Stimulated activated naive CD8-positive, alpha-beta T cell treated with anti-CD3 and anti-CD28 coated beads, Interleukin-15, Interleukin-2, amounts not matched to agents 100 ng/mL and 50 ng/mL, for 24 hours (primary cell): ENCODE results near the gene NOTCH2NLA.
"Not testable (repeated sequence)": the region's sequence is repeated elsewhere in the genome, so short reads cannot be mapped to it uniquely, and the experiment has no call there.

Experiments
- H3K27ac Mint-ChIP-seq: one replicate; pipeline ENCODE4 v1.8.0; 2021; ENCODE audit warnings: mild to moderate bottlenecking, mixed read lengths
- H3K27me3 Mint-ChIP-seq: one replicate; pipeline ENCODE4 v1.8.0; 2021; ENCODE audit warnings: mixed read lengths
- H3K36me3 Mint-ChIP-seq: one replicate; pipeline ENCODE4 v1.8.0; 2021; ENCODE audit warnings: low read depth, mixed read lengths
- H3K4me1 Mint-ChIP-seq: one replicate; pipeline ENCODE4 v1.8.0; 2021; ENCODE audit warnings: low read depth, mixed read lengths
- H3K4me3 Mint-ChIP-seq: one replicate; pipeline ENCODE4 v1.8.0; 2021; ENCODE audit warnings: mild to moderate bottlenecking, mixed read lengths
- H3K9me3 Mint-ChIP-seq: one replicate; pipeline ENCODE4 v1.8.0; 2021; ENCODE audit warnings: mixed read lengths

NOTCH2NLA gene

DNA sequence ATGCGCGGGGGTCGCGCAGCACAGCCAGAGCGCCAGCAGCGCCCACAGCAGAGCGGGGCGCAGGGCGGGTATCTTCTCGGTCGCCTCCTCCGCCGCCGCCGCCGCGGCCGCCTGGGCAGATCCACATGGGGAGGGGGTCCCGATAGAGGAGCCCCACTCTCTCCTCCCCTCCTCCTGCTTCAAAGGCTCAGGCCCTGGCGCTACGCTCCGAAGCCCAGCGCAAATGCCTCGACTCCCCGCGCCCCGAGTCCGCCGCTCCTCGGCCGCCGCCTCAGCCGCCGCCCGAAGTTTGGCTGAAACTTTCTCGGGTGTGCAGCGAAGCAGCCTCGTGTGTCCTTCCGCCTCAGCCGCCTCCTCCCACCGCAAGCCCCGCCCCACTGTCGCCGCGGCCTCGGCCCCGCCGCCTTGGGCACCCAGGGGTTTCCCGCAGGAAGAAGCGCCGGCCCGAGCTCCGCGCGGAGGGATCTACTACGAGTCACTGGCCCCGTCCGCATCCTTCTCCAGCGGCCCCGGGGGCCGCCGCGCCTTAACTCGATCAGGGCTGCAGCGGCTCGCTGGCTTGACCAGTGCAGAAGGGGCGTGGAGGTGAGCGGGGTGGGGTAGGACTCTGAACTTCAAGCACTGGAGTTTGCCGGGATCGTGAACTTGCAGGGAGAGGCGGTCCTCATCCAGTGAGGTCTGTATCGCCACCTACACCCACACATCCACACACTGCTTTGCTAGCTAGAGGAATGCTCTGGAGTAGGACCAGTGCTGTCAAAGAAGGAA lies at the start of gene NOTCH2NLA:
NOTCH2NLA (minus strand) TSS at position 312 of the 768 bp plus-strand sequence. CDS start 39,684 bp downstream, outside the sequence.
- not testable (repeated sequence) for H3K36me3 Mint-ChIP-seq, H3K27me3 Mint-ChIP-seq, H3K9me3 Mint-ChIP-seq, H3K4me1 Mint-ChIP-seq
- Mint-ChIP-seq H3K4me3 (peak within 1 kb of the TSS; percentile 70), H3K27ac (peak within 1 kb of the TSS; percentile 67)

DNA sequence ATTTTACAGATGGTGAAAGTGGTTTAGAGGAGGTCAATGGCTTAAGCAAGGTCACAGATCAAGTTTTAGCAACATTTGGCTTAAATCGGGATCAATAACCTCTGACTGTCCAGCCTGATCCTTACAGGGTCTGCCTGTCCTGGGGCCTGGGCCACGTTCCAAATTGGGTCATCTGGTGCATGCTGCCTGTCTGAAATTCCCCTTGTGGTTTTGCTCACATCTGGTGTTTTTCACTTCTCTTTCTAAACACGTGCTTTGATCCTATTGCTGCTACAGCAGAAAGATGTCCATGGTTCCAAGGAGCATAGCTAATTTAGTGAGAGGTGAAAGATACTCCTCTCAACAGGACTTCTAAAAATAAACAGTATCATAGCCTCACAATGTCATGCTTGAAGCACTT lies 49.5 kb upstream of the NOTCH2NLA start:
- H3K4me3 Mint-ChIP-seq, H3K36me3 Mint-ChIP-seq, H3K27me3 Mint-ChIP-seq, H3K4me1 Mint-ChIP-seq, H3K9me3 Mint-ChIP-seq, H3K27ac Mint-ChIP-seq: not testable (repeated sequence)

DNA sequence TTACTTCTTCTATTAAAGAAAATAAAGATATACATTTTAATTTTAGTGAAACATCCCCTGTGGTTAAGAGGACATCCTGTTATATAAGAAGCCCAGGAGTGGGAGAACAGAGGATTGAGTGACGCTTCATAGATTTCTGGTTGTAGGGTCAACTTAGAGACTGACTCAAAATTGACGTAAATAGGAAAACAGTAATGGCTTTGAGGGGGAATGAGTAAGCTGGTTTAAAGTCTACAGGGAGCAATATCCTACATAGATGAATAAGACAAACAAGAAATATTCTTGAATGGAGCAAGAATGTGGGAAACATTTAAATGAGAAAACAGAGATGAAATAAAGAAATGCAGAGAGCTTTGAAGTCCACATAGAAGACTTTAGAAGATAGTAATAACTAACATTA lies 48.3 kb upstream of the NOTCH2NLA start:
- not testable (repeated sequence) for H3K27me3 Mint-ChIP-seq, H3K9me3 Mint-ChIP-seq, H3K4me3 Mint-ChIP-seq, H3K36me3 Mint-ChIP-seq, H3K4me1 Mint-ChIP-seq, H3K27ac Mint-ChIP-seq

DNA sequence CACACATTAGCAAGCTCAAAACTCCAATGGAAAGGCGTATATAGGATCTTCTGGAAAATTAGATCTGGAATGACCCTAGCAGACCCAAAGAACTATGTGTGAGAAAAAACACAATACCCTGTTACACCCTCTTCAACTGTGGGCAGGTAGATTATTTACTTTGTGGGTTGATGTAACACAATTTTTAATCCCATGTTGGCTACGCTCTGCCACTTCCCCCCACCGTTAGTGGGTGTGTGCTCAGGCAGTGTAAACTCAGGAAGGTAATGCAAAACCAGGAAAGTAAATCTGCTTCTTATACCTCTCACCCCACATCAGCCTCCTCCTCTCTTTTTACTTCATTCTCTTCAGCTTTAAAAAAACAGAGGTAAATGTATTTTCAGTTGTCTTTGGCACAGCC lies 45.3 kb upstream of the NOTCH2NLA start:
- H3K36me3 Mint-ChIP-seq, H3K27ac Mint-ChIP-seq, H3K4me3 Mint-ChIP-seq, H3K27me3 Mint-ChIP-seq, H3K4me1 Mint-ChIP-seq, H3K9me3 Mint-ChIP-seq: not testable (repeated sequence)

DNA sequence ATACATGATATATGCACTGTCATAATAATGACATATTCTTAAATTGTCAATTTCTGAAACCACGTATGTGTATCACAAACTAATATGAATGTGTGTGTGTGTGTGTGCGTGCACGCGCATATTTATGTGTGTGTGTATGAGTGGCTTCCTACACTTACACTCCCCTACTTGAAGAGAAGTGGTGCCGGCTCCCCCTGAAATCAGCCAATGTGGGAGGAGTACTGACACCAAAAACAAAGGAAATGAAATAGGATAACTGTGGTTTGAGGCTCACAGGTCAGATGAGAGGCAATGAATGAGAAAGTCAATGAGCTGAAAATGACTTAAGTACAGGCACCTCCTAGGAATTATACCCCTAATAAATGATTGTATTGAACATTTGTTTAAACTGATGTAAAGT lies 44.4 kb upstream of the NOTCH2NLA start:
- H3K36me3 Mint-ChIP-seq, H3K4me1 Mint-ChIP-seq, H3K4me3 Mint-ChIP-seq: not testable (repeated sequence)

DNA sequence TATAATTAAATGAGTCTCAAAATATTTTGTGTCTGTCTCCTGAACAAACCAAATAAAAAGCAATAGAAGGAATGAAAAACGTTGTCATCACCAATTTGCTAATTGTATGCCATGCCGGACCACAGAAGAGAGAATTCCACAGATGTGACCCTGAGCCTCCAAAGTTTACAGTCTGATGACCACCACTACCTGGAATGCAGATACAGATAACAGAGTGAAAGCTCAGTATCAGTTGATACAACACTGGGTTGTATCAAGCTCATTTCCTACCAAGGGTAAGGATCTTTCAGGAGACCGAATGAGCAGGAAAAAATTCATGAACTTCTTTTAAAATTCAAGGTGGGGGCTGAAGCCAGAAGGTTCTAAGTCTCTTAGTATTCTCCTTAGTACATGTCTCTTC lies 43.9 kb upstream of the NOTCH2NLA start:
- not testable (repeated sequence) for H3K36me3 Mint-ChIP-seq, H3K27me3 Mint-ChIP-seq, H3K4me3 Mint-ChIP-seq, H3K9me3 Mint-ChIP-seq, H3K4me1 Mint-ChIP-seq, H3K27ac Mint-ChIP-seq

More for the DNA sequence above, 44.4 kb upstream of the NOTCH2NLA start:
- H3K27me3 Mint-ChIP-seq, H3K27ac Mint-ChIP-seq, H3K9me3 Mint-ChIP-seq: not testable (repeated sequence)

DNA sequence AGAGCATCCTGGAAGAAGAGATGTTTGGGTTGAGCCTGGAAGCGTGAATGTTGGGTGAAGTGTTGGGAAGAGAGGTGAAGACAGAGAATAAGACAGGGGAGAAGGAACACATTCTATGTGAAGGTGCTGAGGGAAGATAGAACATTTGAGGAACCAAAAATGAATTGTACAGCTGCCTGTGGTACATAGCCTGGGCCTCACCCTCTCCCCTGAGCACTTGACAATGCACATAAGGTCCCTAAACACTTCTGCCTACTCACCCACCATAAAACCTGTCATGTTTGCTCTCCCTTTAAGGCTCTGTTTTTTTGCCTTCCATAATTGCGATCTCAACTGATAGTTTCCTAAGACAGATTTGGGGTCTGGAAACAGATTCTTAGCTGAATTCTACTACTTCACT lies 43.2 kb upstream of the NOTCH2NLA start:
- not testable (repeated sequence) for H3K36me3 Mint-ChIP-seq, H3K4me1 Mint-ChIP-seq, H3K27ac Mint-ChIP-seq, H3K27me3 Mint-ChIP-seq, H3K9me3 Mint-ChIP-seq, H3K4me3 Mint-ChIP-seq

DNA sequence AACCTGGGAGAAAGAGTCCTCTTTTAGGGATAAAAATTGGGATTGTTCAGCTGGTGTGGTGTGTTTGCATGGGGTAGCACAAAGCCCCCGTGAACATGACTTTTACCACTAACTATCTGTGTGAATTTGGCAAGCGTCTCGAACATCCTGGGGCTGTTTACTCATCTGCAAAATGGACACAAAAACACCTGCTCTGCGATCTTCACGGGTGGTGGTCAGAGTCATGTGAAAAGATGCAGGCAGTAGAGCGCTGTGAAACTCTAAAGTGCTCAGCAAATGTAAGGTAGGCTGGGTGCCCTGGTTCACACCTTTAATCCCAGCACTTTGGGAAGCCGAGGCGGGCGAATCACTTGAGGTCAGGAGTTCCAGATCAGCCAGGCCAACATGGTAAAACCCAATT lies 41.3 kb upstream of the NOTCH2NLA start:
- H3K4me3 Mint-ChIP-seq, H3K4me1 Mint-ChIP-seq, H3K9me3 Mint-ChIP-seq, H3K27me3 Mint-ChIP-seq, H3K27ac Mint-ChIP-seq, H3K36me3 Mint-ChIP-seq: not testable (repeated sequence)

DNA sequence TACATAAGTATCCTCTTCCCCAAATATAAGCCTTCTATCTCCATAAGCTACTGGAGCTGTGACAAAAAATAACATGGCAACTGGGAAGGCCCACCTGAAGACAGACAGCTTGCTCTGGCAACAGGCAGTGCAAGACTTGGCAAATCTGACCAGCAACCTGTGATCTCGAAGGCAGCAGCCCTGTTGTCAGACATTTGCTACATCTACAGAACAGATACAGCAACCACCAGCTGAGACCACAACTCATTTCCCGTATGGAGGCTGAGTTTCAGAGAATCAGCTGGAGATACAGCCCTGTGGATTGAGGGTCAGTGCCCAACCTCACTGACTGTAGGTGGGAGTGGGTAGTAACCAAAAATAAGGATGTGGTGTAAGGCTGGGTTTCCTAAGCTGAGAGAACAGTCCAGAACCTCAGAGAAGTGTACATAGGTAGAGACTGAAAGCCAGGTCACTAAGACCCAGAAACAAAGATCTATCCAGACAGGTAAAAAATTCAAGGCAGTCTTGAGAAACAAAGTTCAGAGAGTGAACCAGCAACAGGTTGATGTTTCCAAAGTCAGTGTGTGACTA lies 37.4 kb upstream of the NOTCH2NLA start:
- not testable (repeated sequence) for H3K27me3 Mint-ChIP-seq, H3K4me1 Mint-ChIP-seq

DNA sequence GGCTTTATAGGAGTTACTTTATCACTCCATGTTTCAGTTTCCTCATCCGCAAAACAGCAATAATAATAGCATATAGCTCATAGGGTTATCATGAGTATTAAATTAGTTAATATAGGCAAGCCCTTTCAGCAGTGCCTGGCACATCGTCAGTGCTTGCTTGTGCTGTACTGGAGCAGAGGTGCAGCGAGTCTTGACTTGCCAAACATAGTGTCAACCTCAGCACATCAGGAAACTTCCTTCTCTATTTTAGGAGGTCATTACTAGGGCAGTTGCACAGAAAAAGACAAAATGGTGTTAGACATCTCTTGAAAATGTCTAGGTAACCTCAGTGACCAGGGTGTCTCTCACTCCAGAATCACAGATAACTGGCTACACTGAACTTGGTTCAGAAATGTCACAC lies 35.9 kb upstream of the NOTCH2NLA start:
- H3K36me3 Mint-ChIP-seq, H3K4me3 Mint-ChIP-seq, H3K27ac Mint-ChIP-seq, H3K9me3 Mint-ChIP-seq, H3K27me3 Mint-ChIP-seq, H3K4me1 Mint-ChIP-seq: not testable (repeated sequence)

More for the DNA sequence above, 37.4 kb upstream of the NOTCH2NLA start:
- not testable (repeated sequence) for H3K9me3 Mint-ChIP-seq, H3K27ac Mint-ChIP-seq, H3K36me3 Mint-ChIP-seq, H3K4me3 Mint-ChIP-seq

DNA sequence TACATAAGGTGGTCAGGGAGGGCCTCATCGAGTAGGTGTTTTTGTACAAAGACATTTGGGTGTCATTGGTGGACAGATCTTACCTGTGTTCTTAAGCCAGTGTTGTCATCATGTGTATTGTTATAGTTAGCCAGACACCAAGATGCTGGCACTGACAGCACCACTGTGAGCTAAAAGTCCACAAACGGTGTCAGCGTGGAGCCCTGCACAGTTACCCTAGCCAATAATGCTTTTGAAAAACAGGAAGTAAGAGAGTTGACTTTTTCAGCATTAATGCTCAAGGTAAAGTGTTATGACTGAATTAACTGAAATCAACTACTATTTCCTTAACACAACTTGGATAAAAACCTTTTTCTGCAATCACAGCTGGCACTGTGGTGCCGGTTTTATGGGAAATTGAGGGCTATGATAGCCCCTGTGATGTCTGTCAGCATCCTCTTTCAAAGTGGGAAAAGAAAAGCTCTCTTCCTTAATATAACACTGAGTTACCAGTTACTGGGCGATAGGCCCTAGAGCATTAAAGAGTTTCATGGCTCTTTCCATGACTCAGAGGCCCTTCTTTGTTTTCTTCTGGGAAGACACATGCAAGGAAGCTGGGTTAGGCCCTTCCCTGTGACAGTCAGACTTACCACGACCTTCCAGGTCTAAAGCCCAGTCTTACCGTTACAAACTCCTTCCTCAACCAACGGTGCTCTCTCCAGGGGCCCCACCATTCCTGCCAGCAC lies 31.3 kb upstream of the NOTCH2NLA start:
- H3K27ac Mint-ChIP-seq, H3K4me1 Mint-ChIP-seq: not testable (repeated sequence)

DNA sequence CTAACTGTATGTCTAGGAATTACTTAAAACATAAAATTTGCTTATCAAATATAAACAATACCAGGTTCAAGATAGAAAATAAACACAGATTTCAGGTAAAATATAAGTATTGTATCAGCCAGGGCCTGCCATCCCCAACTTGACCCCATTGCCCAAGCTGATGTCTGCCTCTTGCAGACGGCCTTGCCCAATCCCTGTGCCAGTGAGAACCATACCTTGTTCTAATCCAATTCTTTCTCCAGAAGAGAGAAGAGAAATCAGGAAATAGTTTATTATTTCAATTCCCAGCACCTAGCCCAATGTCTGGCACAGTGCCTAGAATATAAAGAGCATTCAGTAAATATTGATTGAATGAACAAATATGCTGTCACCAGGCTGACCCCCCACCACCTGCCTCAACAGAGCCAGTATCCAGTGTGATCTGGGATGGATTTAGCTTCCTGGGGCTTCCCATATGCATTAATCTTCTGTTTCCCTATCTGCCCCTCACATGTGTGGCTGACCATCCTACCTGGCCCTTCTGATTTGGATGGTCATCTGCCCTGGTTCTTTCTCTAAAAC lies 29.3 kb upstream of the NOTCH2NLA start:
- H3K27me3 Mint-ChIP-seq, H3K4me1 Mint-ChIP-seq, H3K27ac Mint-ChIP-seq, H3K36me3 Mint-ChIP-seq, H3K9me3 Mint-ChIP-seq, H3K4me3 Mint-ChIP-seq: not testable (repeated sequence)

More for the DNA sequence above, 31.3 kb upstream of the NOTCH2NLA start:
- not testable (repeated sequence) for H3K27me3 Mint-ChIP-seq, H3K4me3 Mint-ChIP-seq, H3K36me3 Mint-ChIP-seq, H3K9me3 Mint-ChIP-seq

DNA sequence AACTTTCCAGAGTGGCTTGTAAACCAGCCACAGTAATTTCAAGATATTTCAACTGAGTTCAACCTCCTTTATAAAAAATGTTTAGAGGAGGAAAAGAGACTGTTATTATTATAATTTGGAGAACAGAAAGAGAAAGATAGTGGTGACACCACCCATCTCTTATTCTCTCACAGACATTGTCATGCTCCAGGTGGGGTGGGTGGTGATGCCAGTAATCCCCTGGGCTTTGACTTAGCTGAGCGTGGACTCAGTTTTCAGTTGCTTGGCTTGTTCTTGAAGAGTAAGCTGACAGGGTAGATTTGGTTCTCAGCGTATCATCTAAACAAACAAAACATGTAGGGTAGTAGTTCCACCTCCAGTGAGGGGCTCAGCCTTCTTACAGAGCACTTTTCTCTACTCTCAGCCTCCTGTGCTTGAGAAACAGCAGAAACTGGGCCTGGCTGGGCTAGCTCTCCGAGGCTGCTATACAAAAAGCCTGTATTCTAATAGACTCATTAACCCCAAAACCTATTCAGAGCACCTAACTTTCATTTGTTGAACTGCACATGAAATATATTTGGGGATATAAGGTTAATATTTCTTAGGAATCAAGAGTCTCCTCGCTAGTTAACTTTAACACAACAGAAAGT lies 25.9 kb upstream of the NOTCH2NLA start:
- H3K36me3 Mint-ChIP-seq, H3K4me1 Mint-ChIP-seq, H3K4me3 Mint-ChIP-seq, H3K27me3 Mint-ChIP-seq, H3K9me3 Mint-ChIP-seq, H3K27ac Mint-ChIP-seq: not testable (repeated sequence)

DNA sequence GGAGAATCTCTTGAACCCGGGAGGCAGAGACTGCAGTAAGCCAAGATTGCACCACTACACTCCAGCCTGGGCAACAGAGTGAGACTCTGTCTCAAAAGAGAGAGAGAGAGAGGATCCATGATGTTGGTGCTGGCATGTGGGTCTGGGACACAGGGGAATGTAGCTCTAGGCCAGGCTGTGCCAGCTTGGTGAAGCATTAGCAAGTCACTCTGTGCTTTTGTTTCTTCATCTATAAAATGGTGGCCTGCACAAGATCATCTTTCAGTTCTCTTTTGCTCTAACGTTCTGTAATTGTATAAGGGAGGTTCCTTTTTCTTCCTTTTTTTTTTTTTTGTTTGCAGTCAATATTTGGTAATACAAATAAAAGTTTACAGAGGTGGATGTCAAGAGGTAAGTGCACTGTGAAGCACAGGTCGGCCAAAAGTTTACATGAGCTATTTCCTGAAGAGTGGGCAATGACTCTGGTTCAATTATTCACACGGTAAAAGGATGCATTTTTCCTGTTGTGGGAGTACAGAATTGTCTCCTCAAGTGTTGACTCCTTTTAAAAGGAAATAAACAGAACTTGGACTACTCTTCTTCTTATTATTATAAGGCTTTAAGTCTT lies 24.5 kb upstream of the NOTCH2NLA start:
- H3K36me3 Mint-ChIP-seq, H3K4me3 Mint-ChIP-seq, H3K9me3 Mint-ChIP-seq, H3K4me1 Mint-ChIP-seq, H3K27ac Mint-ChIP-seq, H3K27me3 Mint-ChIP-seq: not testable (repeated sequence)

DNA sequence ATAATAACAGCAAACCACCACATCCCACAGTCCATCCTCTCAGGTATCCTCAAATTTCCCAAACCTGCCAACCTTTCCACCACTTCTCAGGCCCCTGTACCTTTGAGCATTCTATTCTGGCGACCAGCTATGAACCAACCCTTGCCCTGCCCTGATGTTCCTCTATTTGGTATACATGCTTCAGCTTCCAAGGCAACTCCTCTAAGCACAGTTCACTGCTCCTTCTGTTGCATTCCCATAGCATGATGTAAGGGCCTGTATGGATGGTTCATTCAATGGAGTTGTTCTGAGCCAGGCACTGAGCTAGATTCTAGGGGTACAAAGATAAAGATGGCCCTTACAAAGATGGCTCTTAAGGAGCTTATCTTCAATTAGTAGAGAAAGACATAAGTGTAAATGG lies 22.7 kb upstream of the NOTCH2NLA start:
- not testable (repeated sequence) for H3K4me3 Mint-ChIP-seq, H3K9me3 Mint-ChIP-seq, H3K27me3 Mint-ChIP-seq, H3K4me1 Mint-ChIP-seq, H3K36me3 Mint-ChIP-seq, H3K27ac Mint-ChIP-seq
